Measurements from ENCODE around the gene IRF9. TPM values are rescaled to one million over a fixed set of nuclear protein-coding genes. Genes with fewer than 3 reads are reported as not detected.
"Not testable (repeated sequence)": the region's sequence is repeated elsewhere in the genome, so short reads cannot be mapped to it uniquely, and the experiment has no call there.

Gene IRF9
- total RNA-seq, 1 donor from 2014 or later = 102 TPM

GRCh38 chr14:24190416-24190815, 29.4 kb downstream of the IRF9 start:
- DNase-seq (ENCODE audit: low spot score) = no peak

DNA sequence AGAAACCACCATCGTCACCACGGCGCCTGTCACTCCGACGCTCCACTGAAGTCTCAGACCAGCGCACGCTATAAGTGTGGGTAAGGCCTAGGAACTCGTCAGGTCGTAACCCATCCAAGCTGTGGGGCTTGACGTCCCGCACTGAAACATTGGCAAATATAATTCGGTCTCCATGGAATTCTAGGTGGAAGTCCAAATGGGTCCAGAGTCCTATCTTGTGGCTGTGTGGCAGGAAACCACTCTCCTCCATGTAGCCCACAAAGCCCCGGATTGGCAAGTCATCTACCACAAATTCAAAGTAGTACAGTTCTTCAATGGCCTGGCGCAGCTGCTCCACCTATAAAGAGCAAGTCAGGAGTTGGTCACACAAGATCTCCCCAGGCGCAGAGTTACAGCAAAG, 31.9 kb downstream of the IRF9 start:
- no peak for DNase-seq (ENCODE audit: low spot score)

DNA sequence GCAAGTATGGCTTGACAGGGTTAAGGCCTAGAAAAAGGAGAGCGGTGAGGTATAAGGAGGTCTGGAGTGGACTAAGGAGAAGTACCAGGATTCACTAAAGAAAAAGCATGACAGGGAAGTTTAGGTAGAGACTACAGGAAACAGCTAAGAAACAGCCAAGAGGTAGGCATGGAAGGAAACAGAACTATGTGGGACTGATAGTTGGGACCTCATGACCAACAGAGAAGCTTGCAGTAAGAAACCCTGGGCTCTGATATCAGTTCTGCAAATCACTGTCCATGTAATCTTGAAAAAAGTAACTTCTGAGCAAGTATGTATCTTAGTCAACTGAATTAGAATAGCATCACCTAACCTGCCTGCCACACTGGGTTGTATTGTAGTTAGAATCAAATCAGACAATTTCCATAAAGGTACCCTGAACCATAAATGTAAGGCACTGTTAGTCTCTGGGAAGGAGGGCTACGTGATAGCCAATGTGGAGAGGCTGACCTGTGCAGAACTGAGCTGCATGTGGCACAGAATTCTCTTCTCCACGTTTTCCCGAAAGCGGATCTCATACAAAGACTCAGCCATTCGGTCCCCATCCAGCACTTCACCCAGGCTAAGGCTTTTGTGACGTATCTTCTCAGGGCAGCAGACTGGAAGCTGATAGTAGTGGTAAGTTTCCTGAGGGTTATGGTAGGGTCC, 33.3 kb downstream of the IRF9 start:
- no peak for DNase-seq (ENCODE audit: low spot score)

DNA sequence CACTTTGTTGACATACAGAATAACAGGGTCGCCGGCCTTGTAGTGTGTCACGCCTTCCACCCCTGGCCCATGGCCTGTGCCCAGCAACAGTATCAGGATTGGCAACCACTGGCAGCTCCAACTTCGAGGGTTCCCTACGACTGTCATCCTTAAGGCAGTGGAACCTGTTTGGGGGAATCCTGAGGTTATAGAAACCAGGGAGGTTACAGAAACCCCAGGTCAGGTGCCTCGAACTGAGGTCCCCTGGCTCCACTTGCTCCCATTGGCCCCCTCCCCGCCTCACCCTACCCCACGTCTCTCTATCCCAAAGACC, 33.8 kb downstream of the IRF9 start:
- no peak for DNase-seq (ENCODE audit: low spot score)

DNA sequence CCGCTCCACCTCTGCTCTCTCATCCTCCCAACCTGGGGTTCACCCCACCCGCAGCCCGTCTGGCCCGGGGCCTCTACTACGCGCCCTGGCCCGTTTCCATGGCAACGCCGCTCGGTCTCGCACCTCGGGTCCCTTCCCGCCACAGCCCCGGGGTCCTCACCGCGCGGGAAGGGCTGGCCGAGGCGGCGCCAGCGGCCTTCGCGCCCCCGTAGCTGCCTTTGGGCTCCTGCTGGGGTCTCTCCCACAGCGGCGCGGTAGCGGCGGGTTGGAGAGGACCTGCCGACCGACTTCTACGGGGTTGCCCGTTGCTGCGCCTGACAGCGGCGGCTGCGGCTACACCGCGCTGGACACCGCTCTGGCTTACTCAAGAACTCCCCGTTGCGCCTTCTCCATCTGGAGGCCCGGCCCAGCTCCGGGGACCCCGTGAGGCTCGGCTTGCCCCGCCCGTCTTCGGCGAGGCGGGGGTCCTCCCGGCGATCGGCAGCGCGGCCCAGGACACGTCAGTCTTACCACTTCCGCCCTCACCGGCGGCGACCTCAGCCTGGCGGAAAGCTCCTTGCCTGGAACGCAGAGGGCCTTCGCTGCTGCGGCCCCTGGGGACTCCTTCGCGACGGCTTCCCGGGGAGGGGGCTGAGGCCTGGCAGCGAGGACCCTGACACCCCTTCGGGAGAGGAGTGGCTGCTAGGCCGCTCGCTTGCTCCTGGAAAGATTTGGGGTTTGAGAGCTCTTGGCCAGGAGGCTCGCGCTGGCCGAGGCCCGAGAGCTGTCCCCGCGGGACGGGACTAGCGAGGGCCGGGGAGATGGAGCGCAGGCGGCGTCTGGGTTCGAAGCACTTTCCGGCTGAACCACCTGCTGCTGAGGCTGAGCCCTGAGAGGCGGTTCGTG, 34.4 kb downstream of the IRF9 start, which contains the start of gene TM9SF1:
TSS of gene TM9SF1 (minus strand) at position 256 of the 885 bp plus-strand sequence. CDS start 422 bp downstream, outside the sequence.
- peak; percentile 97 for DNase-seq (ENCODE audit: low spot score)

DNA sequence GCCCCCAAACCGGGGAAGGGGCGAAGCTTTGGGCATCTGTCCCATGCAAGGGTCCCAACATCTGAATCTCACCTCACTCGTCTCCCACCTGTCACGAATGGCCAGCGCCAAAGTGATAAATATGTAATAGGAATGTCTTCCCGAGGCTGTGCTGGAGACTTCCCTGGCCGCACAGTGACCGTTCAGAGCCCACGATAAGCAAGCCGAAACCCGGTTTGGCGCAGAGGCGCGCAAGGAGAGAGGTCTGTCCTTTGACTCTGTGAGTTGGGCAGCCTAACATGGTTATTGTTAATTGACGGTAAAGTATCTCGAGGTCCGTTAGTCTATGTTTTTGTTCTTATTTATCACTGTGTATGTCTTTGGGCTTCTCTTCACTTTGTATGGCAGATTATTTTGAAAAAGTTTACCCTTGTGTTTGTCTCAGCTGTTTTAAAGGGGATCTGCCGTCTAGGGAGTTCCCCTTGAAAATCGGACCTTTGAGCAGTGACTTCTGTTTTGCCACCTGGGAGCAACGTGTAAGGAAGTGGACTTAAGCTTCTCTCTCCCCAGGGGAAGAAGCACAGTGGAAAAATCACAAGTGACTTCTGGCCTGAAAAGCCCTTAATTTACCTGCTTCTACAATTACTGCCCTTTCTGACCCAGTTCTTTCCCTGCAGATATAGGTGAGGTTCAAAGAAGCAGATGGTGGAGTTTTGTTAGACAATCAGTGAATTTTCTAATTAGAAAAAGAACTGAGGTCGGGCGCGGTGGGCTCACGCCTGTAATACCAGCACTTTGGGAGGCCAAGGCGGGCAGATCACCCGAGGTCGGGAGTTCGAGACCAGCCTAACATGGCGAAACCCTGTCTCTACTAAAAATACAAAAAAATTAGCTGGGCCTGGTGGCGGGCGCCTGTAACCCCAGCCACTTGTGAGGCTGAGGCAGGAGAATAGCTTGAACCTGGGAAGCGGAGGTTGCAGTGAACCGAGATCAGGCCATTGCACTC, 35.3 kb downstream of the IRF9 start:
- DNase-seq (ENCODE audit: low spot score) = no peak

DNA sequence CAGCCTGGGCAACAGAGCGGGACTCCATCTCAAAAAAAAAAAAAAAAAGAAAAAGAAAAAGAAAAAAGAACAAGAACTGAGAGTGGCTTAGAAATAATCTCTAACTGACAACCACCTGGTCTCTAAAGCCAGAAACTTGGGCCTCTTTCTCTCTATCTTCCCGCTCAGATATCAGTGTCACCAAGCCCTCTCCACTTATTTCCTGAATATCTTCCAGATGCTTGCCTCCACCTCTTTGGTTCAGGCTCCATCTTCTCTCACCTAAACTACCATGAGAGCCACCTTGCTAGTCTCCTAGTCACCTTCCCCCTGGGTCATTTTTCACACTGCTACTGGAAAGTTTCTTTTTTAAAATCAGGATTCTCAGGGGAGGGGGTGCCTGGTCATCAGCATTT, 36.0 kb downstream of the IRF9 start:
- no peak for DNase-seq (ENCODE audit: low spot score)

DNA sequence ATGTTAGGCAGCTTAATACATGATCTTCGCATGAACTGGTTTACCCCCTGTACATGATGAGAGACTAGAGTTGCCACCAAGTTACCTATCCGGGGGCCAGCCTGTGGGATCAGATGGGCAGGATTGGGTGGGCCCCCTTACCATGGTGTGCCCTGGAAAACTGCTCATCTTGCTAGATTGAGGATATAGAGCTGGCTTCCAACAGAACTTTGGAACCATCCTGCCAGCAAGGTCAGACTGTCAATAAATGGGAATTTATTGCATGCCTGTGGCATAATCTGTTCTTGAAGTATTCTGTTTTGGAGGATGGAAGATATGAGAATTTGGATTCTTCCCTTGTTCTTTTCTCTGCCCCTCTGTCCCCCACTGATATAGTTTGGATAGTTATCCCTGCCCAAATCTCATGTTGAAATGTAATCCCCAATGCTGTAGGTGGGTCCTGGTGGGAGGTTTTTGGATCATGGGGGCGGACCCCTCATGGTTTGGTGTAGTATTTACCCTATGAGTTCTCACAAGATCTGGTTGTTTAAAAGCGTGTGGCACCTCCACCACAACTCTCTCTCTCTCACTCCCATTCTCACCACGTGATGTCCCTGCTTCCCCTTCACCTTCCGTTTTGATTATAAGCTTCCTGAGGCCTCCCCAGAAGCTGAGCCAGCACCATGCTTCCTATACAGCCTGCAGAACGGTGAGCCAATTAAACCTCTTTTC, 37.9 kb downstream of the IRF9 start:
- DNase-seq (ENCODE audit: low spot score) = no peak

DNA sequence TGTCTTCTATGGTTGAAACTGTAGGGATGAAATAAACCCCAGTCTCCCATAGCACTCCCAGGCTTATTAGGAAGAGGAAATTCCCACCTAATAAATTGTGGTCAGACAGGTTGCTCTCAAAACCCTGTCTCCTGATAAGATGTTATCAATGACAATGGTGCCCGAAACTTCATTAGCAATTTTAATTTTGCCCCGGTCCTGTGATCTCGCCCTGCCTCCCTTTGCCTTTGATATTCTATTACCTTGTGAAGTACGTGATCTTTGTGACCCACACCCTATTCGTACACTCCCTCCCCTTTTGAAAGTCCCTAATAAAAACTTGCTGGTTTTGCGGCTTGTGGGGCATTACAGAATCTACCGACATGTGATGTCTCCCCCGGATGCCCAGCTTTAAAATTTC, 41.5 kb downstream of the IRF9 start:
- DNase-seq (ENCODE audit: low spot score) = not testable (repeated sequence)

- DNase-seq (ENCODE audit: low spot score) = not testable (repeated sequence)
Observed at GRCh38 chr14:24203249-24203886, 42.3 kb downstream of the IRF9 start.

DNA sequence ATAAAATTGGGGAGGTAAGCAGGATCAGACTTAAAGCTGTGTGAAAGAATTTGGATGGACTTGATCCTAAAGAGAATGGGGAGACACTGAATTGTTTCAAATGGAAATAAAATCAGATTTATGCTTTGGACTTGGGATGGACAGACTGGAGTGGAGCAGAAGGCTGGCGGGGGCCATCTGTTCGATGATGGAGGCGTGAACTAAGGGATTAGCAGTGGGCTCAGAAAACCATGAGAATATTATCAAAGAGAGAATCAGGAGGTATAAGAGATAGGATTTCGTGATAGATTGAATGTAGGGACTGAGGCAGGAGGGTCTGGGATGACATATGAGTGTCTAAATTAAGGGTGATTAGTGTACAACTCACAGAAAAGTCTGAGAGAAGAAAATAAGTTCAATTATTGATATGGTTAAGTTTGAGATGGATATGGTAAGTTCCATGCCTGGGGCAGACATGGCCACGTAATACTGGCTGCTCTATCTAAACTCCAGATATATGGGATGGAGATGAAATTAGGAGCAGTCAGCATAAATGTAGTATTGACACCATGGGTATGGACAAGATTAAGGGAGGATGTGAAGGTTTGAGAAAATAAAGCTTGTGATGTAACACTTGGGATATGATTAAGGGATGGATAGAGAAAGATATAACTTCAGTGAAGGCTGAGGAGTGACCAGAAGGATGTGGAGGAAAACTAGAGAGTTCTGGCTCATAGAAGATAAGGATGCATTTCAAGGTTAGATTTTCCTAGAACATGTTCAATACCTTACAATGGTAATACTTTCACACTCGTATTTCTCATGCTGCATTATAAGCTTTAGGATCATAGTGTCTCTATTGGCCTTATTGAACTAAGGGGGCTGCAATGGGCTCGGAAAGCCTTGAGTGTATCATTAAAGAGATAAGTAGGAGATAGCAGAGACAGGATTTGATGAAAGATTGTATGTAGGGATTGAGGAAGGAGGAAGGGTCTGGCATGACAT, 43.4 kb downstream of the IRF9 start:
- no peak for DNase-seq (ENCODE audit: low spot score)

DNA sequence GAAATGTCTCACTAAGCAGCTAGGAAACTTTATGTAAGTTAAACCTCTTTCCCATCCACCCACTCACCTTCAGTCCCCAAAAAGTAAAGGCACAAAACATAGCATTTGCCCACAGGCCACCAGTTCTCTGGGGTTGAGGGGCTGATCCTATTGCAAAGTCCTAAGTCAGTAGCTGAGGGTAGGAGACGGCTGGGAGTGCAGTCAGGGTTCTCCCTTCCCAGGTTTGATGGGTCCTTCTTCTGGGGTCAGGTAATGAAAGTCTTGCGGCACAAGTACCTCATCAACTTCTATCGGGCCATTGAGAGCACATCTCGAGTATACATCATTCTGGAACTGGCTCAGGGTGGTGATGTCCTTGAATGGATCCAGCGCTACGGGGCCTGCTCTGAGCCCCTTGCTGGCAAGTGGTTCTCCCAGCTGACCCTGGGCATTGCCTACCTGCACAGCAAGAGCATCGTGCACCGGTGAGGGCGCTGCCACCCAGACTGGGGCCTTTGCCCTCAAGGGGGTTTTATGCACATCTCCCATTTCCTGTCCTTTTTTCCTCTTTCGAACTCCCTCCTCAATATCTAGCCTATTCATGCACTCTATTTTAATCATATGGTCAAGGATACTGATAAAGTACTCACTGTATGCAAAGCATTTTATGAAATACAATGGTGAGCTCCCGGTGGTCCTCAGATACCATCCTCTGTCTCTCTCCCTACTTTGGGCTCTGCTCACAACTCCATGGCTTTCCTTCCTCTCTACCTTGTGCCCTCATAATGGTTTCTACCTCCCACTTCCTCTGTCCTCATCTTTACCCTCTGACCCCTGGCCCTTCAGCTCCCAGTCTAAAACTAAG, 45.4 kb downstream of the IRF9 start:
- DNase-seq (ENCODE audit: low spot score) = no peak

DNA sequence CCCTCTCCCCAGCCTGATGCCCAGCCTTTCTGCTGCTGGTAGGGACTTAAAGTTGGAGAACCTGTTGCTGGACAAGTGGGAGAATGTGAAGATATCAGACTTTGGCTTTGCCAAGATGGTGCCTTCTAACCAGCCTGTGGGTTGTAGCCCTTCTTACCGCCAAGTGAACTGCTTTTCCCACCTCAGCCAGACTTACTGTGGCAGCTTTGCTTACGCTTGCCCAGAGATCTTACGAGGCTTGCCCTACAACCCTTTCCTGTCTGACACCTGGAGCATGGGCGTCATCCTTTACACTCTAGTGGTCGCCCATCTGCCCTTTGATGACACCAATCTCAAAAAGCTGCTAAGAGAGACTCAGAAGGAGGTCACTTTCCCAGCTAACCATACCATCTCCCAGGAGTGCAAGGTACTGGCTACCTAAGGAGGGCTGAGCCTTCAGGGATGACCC, 46.1 kb downstream of the IRF9 start:
- no peak for DNase-seq (ENCODE audit: low spot score)

GRCh38 chr14:24207625-24208024, 46.6 kb downstream of the IRF9 start:
- DNase-seq (ENCODE audit: low spot score) = no peak

DNA sequence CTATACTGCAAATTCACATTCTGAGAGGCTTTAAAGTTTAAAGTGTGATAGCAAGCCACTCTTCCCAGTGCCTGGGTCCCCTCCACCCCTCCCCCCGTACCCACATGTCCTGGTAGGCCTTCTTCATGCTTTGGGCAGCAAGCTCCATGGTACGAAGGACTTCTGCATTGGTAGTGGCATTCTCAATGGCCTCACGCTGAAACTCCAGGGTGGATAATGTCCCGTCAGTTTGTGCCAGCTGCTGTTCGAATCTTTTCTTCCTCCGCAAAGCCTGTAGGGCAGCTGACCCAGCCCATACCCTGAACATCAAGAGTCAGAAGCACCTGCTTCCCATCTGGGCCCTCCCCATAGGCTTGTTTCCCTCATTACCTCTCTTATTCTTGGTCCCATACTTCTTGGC, 50.2 kb downstream of the IRF9 start:
- no peak for DNase-seq (ENCODE audit: low spot score)

- peak; percentile 98 for DNase-seq (ENCODE audit: low spot score)
Observed at GRCh38 chr14:24212924-24213865, 52.1 kb downstream of the IRF9 start, which contains the start of gene CHMP4A. Gene CHMP4A, minus strand, starts transcription at chr14:24213488. Its CDS starts 49 bp downstream, at chr14:24213439.

Data from mesenteric fat pad (tissue), 1 donor.